ENCODE data around the gene PDCD7.

DNA sequence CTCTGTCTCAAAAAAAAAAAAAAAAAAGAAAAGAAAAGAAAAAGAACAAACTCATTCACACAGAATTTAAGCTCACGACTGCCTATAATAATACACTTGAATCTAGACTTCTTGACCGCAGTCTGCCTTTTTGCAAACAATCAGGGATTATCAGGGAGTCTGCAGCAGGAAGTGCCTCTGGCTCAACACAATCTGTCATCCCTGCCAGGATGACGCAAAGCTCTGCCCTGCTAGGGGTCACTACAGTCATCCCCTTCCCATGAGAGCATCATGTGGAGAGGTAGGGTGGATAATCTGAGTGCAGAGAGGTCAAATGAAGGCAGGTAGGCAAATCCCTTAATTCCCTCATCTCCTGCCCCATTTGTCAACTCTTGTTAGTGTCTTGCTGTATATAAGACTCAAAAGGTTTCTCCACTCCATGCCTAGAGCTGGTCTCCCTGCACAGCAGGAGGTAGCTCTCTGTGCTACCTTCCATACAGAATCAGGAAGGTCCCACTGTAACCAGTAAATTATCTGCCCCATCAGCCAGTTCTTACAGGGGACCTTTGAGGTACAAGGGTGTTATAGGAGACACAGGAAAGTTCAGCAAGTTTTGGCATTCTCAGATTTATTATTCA is 22.8 kb downstream of the PDCD7 start:
- TF ChIP-seq, protein P1, sequence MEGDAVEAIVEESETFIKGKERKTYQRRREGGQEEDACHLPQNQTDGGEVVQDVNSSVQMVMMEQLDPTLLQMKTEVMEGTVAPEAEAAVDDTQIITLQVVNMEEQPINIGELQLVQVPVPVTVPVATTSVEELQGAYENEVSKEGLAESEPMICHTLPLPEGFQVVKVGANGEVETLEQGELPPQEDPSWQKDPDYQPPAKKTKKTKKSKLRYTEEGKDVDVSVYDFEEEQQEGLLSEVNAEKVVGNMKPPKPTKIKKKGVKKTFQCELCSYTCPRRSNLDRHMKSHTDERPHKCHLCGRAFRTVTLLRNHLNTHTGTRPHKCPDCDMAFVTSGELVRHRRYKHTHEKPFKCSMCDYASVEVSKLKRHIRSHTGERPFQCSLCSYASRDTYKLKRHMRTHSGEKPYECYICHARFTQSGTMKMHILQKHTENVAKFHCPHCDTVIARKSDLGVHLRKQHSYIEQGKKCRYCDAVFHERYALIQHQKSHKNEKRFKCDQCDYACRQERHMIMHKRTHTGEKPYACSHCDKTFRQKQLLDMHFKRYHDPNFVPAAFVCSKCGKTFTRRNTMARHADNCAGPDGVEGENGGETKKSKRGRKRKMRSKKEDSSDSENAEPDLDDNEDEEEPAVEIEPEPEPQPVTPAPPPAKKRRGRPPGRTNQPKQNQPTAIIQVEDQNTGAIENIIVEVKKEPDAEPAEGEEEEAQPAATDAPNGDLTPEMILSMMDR (IDR thresholded peaks at IDR 0.05; ENCODE audit: borderline replicate concordance, extremely low read depth, low read length, poor library complexity, severe bottlenecking): no peak
- no peak for TF ChIP-seq EZH2 (IDR thresholded peaks at IDR 0.05; ENCODE audit: borderline replicate concordance, low read depth, low read length, severe bottlenecking)
